ENCODE data around the gene RCSD1.

DNA sequence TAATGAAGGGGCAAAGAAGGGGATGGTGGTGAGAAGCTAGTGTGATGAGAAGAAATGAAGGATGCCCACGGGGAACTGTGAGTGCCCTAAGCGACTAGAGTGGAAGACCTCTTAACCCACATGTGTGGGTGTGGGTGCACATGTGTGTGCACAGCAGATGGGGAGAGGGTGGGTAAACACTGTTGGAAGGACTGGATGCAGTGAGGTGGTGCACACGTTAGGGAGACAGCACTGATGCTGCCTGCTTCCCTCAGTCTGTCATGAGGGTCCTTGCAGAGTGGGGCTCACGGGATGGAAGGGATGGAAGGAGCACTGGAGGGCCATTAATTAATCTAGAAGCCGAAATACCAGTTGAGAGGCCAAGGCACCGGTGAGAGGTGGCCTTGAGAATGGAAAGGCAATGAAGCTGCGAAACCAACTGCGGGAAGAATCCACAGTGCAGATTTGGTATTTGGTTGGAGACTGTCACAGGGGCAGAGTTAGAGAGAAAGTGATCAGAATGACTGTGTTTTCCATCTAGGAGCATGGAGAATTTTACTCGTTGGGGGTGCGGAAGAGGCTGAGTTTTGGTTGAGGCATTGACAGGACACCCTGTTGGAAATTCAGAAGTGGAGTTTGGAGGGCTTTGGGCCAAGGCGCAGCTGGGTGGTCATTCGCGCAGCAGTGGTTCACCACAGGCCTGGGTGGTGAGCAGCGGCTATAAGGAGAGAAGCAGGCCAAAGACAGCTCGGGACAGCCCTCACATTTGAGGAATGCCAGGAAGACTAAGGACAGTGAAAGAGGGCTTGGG, 15.8 kb downstream of the RCSD1 start:
- TF ChIP-seq CTCF (IDR thresholded peaks at IDR 0.05; ENCODE audit: low read depth, low read length) (no peak), EZH2phosphoT487 (IDR thresholded peaks at IDR 0.05; ENCODE audit: low read depth) (no peak)
